Uterus (tissue), 2 donors: ENCODE measurements around the gene GCNT3.

Source experiments
- POLR2A ChIP-seq, 2 donors: fragments of 450-650 bp; IDR thresholded peaks; one replicate each; pipeline ENCODE4 v1.6.1; 2016; ENCODE audit warnings: antibody characterized with exemption in 2 of 2, mild to moderate bottlenecking in 1 of 2, moderate library complexity in 1 of 2
- TF ChIP-seq, protein P1 (sequence below), 4 experiments: fragments of 200-600 bp in 2 of 4; fragments of 450-650 bp in 2 of 4; sonication (generic) in 2 of 4; IDR thresholded peaks; one replicate each; pipeline ENCODE4 v1.5.1; 2016 to 2019; ENCODE audit warnings: antibody characterized with exemption in 4 of 4, mild to moderate bottlenecking in 2 of 4, moderate library complexity in 1 of 4

- TF ChIP-seq, protein P1, sequence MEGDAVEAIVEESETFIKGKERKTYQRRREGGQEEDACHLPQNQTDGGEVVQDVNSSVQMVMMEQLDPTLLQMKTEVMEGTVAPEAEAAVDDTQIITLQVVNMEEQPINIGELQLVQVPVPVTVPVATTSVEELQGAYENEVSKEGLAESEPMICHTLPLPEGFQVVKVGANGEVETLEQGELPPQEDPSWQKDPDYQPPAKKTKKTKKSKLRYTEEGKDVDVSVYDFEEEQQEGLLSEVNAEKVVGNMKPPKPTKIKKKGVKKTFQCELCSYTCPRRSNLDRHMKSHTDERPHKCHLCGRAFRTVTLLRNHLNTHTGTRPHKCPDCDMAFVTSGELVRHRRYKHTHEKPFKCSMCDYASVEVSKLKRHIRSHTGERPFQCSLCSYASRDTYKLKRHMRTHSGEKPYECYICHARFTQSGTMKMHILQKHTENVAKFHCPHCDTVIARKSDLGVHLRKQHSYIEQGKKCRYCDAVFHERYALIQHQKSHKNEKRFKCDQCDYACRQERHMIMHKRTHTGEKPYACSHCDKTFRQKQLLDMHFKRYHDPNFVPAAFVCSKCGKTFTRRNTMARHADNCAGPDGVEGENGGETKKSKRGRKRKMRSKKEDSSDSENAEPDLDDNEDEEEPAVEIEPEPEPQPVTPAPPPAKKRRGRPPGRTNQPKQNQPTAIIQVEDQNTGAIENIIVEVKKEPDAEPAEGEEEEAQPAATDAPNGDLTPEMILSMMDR (IDR thresholded peaks at IDR 0.05) = no peak
- no peak for TF ChIP-seq POLR2A (IDR thresholded peaks at IDR 0.05)
These were observed 10.7 kb downstream of the GCNT3 start for GRCh38 chr15:59622289-59622688.
